HCT116 (cell line): ENCODE data around the gene ANKLE1.

Experiments used
- CTCF ChIP-seq, 3 experiments: fragments of 200-600 bp in 1 of 3; sonication (generic) in 1 of 3; IDR thresholded peaks in 2 of 3; conservative IDR thresholded peaks in 1 of 3; 2 replicates each; pipeline ENCODE4 v1.5.1; 2012 to 2017; ENCODE audit warnings: low read depth in 2 of 3, low read length in 2 of 3, antibody characterized with exemption in 1 of 3, borderline replicate concordance in 1 of 3, control low read depth in 1 of 3, mild to moderate bottlenecking in 1 of 3, mixed read lengths in 1 of 3, mixed run types in 1 of 3, moderate library complexity in 1 of 3; ENCODE audit not compliant: insufficient read depth in 1 of 3
- POLR2A ChIP-seq: IDR thresholded peaks from 2 replicates; pipeline ENCODE4 v1.7.0; 2011; ENCODE audit warnings: borderline replicate concordance; ENCODE audit not compliant: insufficient read depth, insufficient read length; ENCODE audit errors: extremely low read depth
- REST ChIP-seq: IDR thresholded peaks from 2 replicates; pipeline ENCODE4 v1.6.1; 2012; ENCODE audit warnings: low read depth
- ZFX ChIP-seq: fragments of 450-650 bp; IDR thresholded peaks from 2 replicates; pipeline ENCODE4 v1.6.1; 2017

DNA sequence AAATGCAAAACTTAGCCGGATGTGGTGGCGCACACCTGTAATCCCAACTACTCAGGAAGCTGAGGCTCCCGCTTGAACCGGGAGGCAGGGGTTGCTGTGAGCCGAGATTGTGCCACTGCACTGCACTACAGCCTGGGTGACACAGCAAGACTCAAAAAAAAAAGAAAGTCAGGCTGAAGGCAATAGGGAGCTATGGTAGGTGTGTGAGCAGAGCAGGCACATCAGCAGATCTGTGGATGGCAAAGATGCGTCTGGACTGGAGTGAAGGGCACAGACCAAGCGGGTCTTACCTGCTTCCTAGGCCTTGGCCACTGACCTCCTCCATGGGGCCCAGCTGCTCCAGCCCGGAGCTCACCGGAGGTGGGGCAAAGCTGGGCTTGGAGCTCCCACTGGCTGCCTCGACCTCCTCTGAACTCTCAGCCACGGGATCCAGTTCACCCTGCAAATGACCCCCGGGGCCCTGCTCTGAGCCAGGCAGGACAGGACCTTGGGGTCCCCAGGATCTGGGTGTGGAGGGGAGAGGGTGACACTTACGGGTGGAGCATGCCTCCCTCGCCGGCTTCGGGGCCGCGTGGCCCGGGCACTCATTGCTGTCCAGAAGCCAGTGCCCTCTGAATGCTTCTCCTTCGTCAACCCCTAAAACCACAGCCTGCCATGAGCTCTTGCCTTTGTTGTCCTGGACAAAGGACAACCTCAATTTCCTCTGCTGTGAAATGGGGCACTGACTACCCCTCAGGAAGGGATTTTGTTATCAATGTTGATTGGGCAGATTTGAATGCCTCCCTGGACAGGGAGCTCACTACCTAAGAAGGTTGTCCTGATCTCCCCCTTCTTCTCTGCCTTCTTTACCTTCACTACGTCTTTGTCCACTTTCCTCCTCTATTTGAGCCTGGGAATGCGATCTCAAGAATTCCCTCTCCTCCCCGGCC is 17.7 kb upstream of the ANKLE1 start:
- TF ChIP-seq CTCF (IDR thresholded peaks at IDR 0.05 in 2 of 3, conservative IDR thresholded peaks at IDR 0.05 in 1 of 3; ENCODE audit: borderline replicate concordance in 1 of 3, insufficient read depth in 1 of 3, low read depth in 2 of 3, low read length in 2 of 3) (no peak), REST (no peak), POLR2A (no peak), ZFX (no peak)
